ENCODE measurements around the gene DEFB124. TPM values are rescaled to one million over a fixed set of nuclear protein-coding genes. Genes with fewer than 3 reads are reported as not detected.

DEFB124 gene
- total and polyA plus RNA-seq, 5 donors from 2014 or later = not detected

GRCh38 chr20:31484001-31484400, 9.1 kb upstream of the DEFB124 start:
- Histone ChIP-seq H3K4me1 (ENCODE audit: control insufficient read depth, insufficient read depth, low read length, poor library complexity, severe bottlenecking) (no peaks in the 10 kb centered on the region), H3K36me3 (ENCODE audit: control insufficient read depth, insufficient read depth, low read length) (no peaks in the 10 kb centered on the region), H3K27ac (ENCODE audit: insufficient read depth, low read length, poor library complexity, severe bottlenecking) (no peak overlapping the region), H3K9me3 (ENCODE audit: control insufficient read depth in 2 of 2, low read length in 2 of 2) (no peaks in the 10 kb centered on the region), H3K27me3 (ENCODE audit: control insufficient read depth, insufficient read depth, low read length) (peaks cover 3% of the 10 kb centered on the region), H3K4me3 (ENCODE audit: low read depth, low read length) (no peak overlapping the region)
- Mint-ChIP-seq H3K4me3 (peak overlapping the region in 1 of 4 donors; percentile 28), H3K4me1 (peaks cover 0 to 4% (median 0%) of the 10 kb centered on the region in 4 donors), H3K36me3 (peaks cover 3% of the 10 kb centered on the region), H3K27ac (no peak overlapping the region), H3K9me3 (peaks cover 0 to 2% (median 0%) of the 10 kb centered on the region in 7 donors), H3K27me3 (peaks cover 39% of the 10 kb centered on the region)
- DNase-seq (peak in 1 of 3 donors; percentile 16), ATAC-seq (ENCODE audit: low read depth in 2 of 2) (no peak)

- Histone ChIP-seq H3K4me1 (ENCODE audit: control insufficient read depth, insufficient read depth, low read length, poor library complexity, severe bottlenecking) (no peaks in the 10 kb centered on the region), H3K27ac (ENCODE audit: insufficient read depth, low read length, poor library complexity, severe bottlenecking) (no peak overlapping the region), H3K4me3 (ENCODE audit: low read depth, low read length) (no peak overlapping the region), H3K9me3 (ENCODE audit: control insufficient read depth in 2 of 2, low read length in 2 of 2) (no peaks in the 10 kb centered on the region), H3K36me3 (ENCODE audit: control insufficient read depth, insufficient read depth, low read length) (no peaks in the 10 kb centered on the region), H3K27me3 (ENCODE audit: control insufficient read depth, insufficient read depth, low read length) (no peaks in the 10 kb centered on the region)
- ATAC-seq (ENCODE audit: low read depth in 2 of 2) = no peak
- Mint-ChIP-seq H3K4me1 (peaks cover 0 to 11% (median 3%) of the 10 kb centered on the region in 4 donors), H3K27ac (no peak overlapping the region), H3K27me3 (peaks cover 39% of the 10 kb centered on the region), H3K4me3 (no peak overlapping the region), H3K36me3 (no peaks in the 10 kb centered on the region), H3K9me3 (peaks cover 0 to 6% (median 1%) of the 10 kb centered on the region in 7 donors)
- no peak for DNase-seq
Observed at GRCh38 chr20:31476643-31477215, 1.8 kb upstream of the DEFB124 start.

GRCh38 chr20:31476294-31476585, 1.3 kb upstream of the DEFB124 start:
- no peaks in the 10 kb centered on the region for H3K27me3 ChIP-seq (ENCODE audit: control insufficient read depth, insufficient read depth, low read length)
- ATAC-seq (ENCODE audit: low read depth in 2 of 2) (no peak), DNase-seq (no peak)
- H3K36me3 Mint-ChIP-seq = no peaks in the 10 kb centered on the region
- no peak overlapping the region for H3K4me3 ChIP-seq (ENCODE audit: low read depth, low read length)
- H3K27ac Mint-ChIP-seq = no peak overlapping the region
- no peak overlapping the region for H3K4me3 Mint-ChIP-seq
- H3K9me3 Mint-ChIP-seq = peaks cover 0 to 6% (median 1%) of the 10 kb centered on the region in 7 donors
- H3K4me1 Mint-ChIP-seq = peaks cover 0 to 11% (median 3%) of the 10 kb centered on the region in 4 donors
- no peaks in the 10 kb centered on the region for H3K9me3 ChIP-seq (ENCODE audit: control insufficient read depth in 2 of 2, low read length in 2 of 2)
- H3K4me1 ChIP-seq (ENCODE audit: control insufficient read depth, insufficient read depth, low read length, poor library complexity, severe bottlenecking) = no peaks in the 10 kb centered on the region
- no peaks in the 10 kb centered on the region for H3K36me3 ChIP-seq (ENCODE audit: control insufficient read depth, insufficient read depth, low read length)
- no peak overlapping the region for H3K27ac ChIP-seq (ENCODE audit: insufficient read depth, low read length, poor library complexity, severe bottlenecking)
- peaks cover 39% of the 10 kb centered on the region for H3K27me3 Mint-ChIP-seq

GRCh38 chr20:31475472-31476293, 756 bp upstream of the DEFB124 start:
- Mint-ChIP-seq H3K27me3 (peaks cover 39% of the 10 kb centered on the region), H3K4me3 (no peak overlapping the region), H3K36me3 (no peaks in the 10 kb centered on the region), H3K27ac (no peak overlapping the region), H3K4me1 (peaks cover 0 to 11% (median 3%) of the 10 kb centered on the region in 4 donors), H3K9me3 (peaks cover 0 to 6% (median 1%) of the 10 kb centered on the region in 7 donors)
- Histone ChIP-seq H3K4me3 (ENCODE audit: low read depth, low read length) (no peak overlapping the region), H3K9me3 (ENCODE audit: control insufficient read depth in 2 of 2, low read length in 2 of 2) (no peaks in the 10 kb centered on the region), H3K27me3 (ENCODE audit: control insufficient read depth, insufficient read depth, low read length) (no peaks in the 10 kb centered on the region), H3K27ac (ENCODE audit: insufficient read depth, low read length, poor library complexity, severe bottlenecking) (no peak overlapping the region), H3K4me1 (ENCODE audit: control insufficient read depth, insufficient read depth, low read length, poor library complexity, severe bottlenecking) (no peaks in the 10 kb centered on the region), H3K36me3 (ENCODE audit: control insufficient read depth, insufficient read depth, low read length) (no peaks in the 10 kb centered on the region)
- DNase-seq (no peak), ATAC-seq (ENCODE audit: low read depth in 2 of 2) (no peak)

GRCh38 chr20:31474097-31474436, 860 bp downstream of the DEFB124 start:
- Mint-ChIP-seq H3K36me3 (no peaks in the 10 kb centered on the region), H3K9me3 (peaks cover 0 to 4% (median 1%) of the 10 kb centered on the region in 7 donors), H3K27ac (no peak overlapping the region), H3K4me1 (peaks cover 0 to 11% (median 3%) of the 10 kb centered on the region in 4 donors), H3K4me3 (no peak overlapping the region), H3K27me3 (peaks cover 36% of the 10 kb centered on the region)
- ATAC-seq (ENCODE audit: low read depth in 2 of 2) (no peak), DNase-seq (no peak)
- Histone ChIP-seq H3K27ac (ENCODE audit: insufficient read depth, low read length, poor library complexity, severe bottlenecking) (no peak overlapping the region), H3K4me1 (ENCODE audit: control insufficient read depth, insufficient read depth, low read length, poor library complexity, severe bottlenecking) (no peaks in the 10 kb centered on the region), H3K36me3 (ENCODE audit: control insufficient read depth, insufficient read depth, low read length) (no peaks in the 10 kb centered on the region), H3K27me3 (ENCODE audit: control insufficient read depth, insufficient read depth, low read length) (no peaks in the 10 kb centered on the region), H3K4me3 (ENCODE audit: low read depth, low read length) (no peak overlapping the region), H3K9me3 (ENCODE audit: control insufficient read depth in 2 of 2, low read length in 2 of 2) (no peaks in the 10 kb centered on the region)

GRCh38 chr20:31473331-31474096, 1.4 kb downstream of the DEFB124 start:
- Mint-ChIP-seq H3K27me3 (peaks cover 33% of the 10 kb centered on the region), H3K27ac (no peak overlapping the region), H3K4me1 (peaks cover 0 to 11% (median 3%) of the 10 kb centered on the region in 4 donors), H3K36me3 (no peaks in the 10 kb centered on the region), H3K9me3 (peaks cover 0 to 3% (median 1%) of the 10 kb centered on the region in 7 donors), H3K4me3 (no peak overlapping the region)
- no peak for ATAC-seq (ENCODE audit: low read depth in 2 of 2)
- Histone ChIP-seq H3K9me3 (ENCODE audit: control insufficient read depth in 2 of 2, low read length in 2 of 2) (no peaks in the 10 kb centered on the region), H3K4me3 (ENCODE audit: low read depth, low read length) (no peak overlapping the region), H3K27ac (ENCODE audit: insufficient read depth, low read length, poor library complexity, severe bottlenecking) (no peak overlapping the region), H3K27me3 (ENCODE audit: control insufficient read depth, insufficient read depth, low read length) (no peaks in the 10 kb centered on the region), H3K36me3 (ENCODE audit: control insufficient read depth, insufficient read depth, low read length) (no peaks in the 10 kb centered on the region), H3K4me1 (ENCODE audit: control insufficient read depth, insufficient read depth, low read length, poor library complexity, severe bottlenecking) (no peaks in the 10 kb centered on the region)
- DNase-seq = no peak

- Histone ChIP-seq H3K4me3 (ENCODE audit: low read depth, low read length) (no peak overlapping the region), H3K27ac (ENCODE audit: insufficient read depth, low read length, poor library complexity, severe bottlenecking) (no peak overlapping the region), H3K27me3 (ENCODE audit: control insufficient read depth, insufficient read depth, low read length) (no peaks in the 10 kb centered on the region), H3K36me3 (ENCODE audit: control insufficient read depth, insufficient read depth, low read length) (no peaks in the 10 kb centered on the region), H3K4me1 (ENCODE audit: control insufficient read depth, insufficient read depth, low read length, poor library complexity, severe bottlenecking) (no peaks in the 10 kb centered on the region), H3K9me3 (ENCODE audit: control insufficient read depth in 2 of 2, low read length in 2 of 2) (no peaks in the 10 kb centered on the region)
- Mint-ChIP-seq H3K4me1 (peaks cover 0 to 11% (median 3%) of the 10 kb centered on the region in 4 donors), H3K36me3 (no peaks in the 10 kb centered on the region), H3K27ac (no peak overlapping the region), H3K27me3 (peaks cover 37% of the 10 kb centered on the region), H3K9me3 (peaks cover 0 to 5% (median 1%) of the 10 kb centered on the region in 7 donors), H3K4me3 (no peak overlapping the region)
- ATAC-seq (ENCODE audit: low read depth in 2 of 2) (no peak), DNase-seq (no peak)
Observed at GRCh38 chr20:31472395-31473330, 2.3 kb downstream of the DEFB124 start.

Data from CD4-positive, CD25-positive, alpha-beta regulatory T cell (primary cell).